HuH-7 (cell line): ENCODE results near the gene UBE2QL1.

ENCODE experiments used
- DNase-seq: peaks from one replicate; pipeline ENCODE4 v3.0.0; 2011; ENCODE audit warnings: low spot score

UBE2QL1 gene, protein sequence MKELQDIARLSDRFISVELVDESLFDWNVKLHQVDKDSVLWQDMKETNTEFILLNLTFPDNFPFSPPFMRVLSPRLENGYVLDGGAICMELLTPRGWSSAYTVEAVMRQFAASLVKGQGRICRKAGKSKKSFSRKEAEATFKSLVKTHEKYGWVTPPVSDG

DNA sequence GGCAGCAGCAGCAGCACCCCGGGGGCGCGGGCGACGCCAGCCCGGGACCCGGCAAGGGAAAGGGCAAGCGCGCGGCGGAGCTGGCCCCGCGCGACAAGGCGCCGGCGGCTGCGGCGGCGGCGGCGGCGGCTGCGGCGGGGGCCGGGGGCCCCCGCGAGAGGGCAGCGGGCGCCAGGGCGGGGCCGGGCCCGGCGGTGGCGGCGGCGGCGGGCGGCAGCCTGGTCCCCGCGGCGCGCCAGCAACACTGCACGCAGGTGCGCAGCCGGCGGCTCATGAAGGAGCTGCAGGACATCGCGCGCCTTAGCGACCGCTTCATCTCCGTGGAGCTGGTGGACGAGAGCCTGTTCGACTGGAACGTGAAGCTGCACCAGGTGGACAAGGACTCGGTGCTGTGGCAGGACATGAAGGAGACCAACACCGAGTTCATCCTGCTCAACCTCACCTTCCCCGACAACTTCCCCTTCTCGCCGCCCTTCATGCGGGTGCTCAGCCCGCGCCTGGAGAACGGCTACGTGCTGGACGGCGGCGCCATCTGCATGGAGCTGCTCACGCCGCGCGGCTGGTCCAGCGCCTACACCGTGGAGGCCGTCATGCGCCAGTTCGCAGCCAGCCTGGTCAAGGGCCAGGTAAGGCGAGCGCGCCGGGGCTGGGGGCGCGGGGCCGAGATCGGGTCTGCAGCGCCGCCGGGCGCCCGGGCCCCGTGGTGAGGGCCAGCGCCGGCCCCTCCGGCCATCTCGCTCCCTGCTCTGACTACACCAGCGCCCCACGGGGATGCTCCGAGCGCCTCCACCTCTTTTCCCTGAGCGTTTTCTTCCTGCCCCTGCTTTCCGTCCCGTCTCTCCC, at the start of gene UBE2QL1:
Gene UBE2QL1 (plus strand): TSS at position 238 of the 843 bp plus-strand sequence. CDS start 35 bp downstream, at position 273.
- DNase-seq: peak; percentile 26

DNA sequence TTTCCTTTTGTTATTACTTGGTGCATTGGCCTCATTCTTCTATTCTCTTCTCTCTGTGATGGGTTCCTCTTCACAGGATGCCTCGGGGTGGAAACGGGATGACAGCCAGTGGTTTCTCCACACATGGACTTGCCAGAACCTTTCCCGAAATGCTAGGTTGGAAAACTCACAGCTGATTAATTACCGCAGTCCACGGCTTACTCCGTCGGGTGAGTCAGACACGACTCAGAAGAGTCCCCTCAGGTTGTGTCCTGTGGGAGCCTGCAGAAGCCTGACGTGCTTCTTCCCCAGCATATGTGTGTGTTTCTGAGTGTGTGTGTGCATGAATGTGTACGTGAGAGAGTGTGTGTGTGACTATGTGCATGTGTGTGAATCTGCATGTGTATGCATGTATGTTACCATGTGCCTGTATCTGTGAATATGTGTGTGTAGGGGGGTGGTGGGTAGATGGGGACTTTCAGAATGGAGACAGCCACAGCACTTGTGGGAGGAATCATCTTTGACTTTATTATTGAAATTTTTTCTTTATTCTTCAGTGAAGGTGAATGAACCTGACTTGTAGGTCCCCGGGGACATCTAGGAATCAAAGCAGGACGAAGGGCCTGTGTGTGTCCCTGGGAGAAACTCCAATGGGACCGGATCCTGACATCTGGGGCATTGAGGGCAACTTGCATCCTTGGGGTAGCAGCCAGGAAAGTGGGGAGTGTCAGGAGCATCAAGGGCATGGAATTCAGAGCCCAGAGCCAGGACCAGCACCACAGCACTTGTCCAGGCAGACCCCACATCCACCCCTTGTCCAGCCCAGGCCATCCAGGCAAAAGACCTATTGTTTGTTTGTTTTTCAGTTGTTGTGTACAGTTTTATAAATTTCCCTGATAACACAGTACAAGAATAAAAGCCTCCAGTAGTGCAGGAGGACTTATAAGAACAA, 48.4 kb upstream of the UBE2QL1 start:
- no peak for DNase-seq

DNA sequence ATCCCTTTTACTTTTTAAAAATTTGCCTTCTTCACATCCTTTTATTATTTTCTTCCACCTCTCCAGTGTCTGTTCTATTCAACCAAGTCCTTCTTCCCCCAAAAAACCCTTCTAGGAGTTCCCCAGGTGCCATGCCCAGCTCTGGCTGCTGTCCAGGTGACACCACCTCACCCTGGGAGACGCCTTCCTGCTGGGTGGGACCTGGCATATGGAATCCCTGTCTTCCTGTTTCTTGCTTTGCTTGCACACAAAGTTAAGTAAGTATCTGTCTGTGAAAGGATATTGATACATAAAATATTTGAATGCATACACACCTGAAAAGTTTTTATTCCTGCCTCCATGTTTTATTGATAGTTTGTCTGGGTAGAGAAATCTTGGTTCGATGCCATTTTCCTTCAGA, 47.2 kb upstream of the UBE2QL1 start:
- DNase-seq: no peak

DNA sequence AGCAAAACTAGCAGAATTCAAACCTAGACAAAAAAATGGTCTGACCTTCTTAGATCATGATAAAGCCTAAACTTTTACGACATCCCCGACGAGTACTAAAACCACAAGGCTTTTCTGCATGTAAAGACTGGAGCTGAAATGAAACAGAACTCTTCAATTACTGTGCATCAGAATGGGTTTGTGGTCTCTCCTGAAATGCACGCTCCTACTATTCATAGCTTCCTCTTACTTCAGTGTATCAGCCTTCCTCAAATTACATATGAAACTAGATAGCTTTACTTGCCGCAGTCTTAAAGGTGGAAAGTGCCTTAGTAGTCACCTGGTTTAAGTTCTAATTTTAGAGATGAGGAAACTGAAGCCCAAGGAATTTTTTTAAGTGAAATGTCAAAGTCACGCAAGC, 45.7 kb upstream of the UBE2QL1 start:
- DNase-seq: no peak

DNA sequence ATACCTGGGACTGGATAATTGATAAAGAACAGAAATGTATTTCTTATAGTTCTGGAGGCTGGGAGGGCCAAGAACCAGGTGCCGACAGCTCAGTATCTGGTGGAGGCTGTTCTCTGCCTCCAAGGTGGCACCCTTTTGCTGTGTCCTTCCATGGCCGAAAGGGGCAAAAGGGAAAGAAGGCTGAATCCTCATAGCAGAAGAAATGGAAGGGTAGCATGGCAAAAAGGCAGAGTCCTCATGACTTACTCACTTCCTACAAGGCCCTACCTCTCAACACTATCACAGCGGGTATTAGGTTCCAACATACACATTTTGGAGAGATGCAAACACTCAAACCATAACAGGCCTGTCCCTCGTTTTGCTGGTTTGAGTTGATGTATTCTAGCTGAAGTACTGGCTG, 45.2 kb upstream of the UBE2QL1 start:
- no peak for DNase-seq

DNA sequence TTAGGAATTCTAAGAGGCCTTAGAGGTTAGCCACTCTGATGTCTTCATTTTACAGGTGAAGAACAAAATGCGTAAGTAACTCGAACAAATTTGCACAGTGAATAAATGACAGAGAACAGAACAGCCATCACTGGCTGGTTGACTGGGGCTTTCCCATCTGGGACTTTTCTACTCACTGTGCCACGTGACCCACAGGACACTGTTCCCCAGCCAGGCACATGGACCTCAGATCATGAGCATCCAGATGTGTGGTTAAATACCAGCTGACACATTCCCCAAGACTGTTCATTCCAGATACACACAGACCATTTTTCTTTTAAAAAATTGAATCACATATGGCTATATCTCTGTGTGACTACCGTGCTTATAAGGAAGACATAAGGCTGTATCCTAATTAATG, 44.5 kb upstream of the UBE2QL1 start:
- no peak for DNase-seq

DNA sequence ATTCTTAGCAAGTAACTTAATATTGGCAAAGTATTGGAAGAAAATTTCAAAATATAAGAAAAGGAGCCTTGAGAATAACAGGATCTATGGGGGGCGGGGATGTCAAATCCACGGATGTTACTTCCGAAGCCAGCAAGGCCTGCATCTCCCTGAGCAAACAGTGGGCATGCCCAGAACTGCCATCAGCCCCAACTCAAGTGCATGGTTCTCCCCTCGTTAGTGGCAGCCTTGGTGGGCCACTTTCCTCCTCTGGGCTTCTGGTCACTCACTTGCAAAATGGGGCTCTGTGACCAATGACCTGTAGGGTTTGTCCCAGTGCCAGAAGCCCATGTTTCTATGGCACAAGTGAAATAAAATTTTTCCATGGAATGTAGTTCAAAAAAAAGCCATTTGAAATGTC, 43.1 kb upstream of the UBE2QL1 start:
- DNase-seq: no peak

DNA sequence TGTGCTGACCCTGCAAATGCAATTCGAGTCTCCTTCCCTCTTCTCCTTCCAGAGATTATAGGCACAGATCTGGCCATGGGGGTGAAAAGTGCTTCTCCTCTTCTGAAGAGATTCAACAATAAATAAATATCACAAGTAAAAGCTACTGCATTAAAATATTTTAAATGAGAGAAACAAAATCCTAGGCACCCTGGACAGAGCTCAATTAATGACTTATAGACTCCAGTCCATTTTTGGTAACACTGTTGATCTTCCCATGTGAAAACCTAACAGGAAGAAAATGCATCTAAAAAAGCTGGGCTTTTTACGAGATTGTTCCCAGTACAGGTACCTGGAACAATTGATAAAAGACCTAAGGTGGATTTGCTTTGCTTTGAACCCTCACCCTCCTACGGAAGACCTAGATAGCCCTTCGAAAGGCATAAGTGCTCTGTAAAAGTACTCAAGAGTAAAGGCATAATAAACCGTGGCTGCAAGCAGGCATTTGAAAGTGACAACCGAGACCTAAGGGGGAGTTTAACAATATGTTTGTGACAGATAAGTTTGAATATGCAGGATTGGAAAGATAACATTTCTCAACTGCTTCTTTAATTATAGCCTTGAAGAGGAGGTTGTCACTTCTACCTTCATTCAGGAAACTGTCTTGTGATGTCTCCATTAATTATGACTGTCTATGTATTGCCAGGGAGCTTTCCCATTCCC, 41.0 kb upstream of the UBE2QL1 start:
- DNase-seq: no peak

DNA sequence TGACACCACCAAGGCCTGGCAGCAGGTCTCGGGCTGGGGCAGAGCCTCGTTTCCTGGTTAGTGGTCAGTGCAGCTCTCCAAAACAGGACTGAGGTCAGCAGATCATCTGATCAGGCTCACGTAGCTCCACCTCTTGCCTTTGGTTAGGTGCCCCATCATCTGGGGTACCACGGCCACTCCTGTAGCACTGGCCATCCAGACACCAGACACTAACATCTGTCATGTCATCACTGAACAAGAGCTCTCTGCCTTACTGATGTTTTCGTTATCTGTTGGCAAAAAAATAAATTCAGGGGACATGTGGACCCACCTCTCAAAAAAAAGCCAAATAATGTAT, 40.4 kb upstream of the UBE2QL1 start:
- no peak for DNase-seq

DNA sequence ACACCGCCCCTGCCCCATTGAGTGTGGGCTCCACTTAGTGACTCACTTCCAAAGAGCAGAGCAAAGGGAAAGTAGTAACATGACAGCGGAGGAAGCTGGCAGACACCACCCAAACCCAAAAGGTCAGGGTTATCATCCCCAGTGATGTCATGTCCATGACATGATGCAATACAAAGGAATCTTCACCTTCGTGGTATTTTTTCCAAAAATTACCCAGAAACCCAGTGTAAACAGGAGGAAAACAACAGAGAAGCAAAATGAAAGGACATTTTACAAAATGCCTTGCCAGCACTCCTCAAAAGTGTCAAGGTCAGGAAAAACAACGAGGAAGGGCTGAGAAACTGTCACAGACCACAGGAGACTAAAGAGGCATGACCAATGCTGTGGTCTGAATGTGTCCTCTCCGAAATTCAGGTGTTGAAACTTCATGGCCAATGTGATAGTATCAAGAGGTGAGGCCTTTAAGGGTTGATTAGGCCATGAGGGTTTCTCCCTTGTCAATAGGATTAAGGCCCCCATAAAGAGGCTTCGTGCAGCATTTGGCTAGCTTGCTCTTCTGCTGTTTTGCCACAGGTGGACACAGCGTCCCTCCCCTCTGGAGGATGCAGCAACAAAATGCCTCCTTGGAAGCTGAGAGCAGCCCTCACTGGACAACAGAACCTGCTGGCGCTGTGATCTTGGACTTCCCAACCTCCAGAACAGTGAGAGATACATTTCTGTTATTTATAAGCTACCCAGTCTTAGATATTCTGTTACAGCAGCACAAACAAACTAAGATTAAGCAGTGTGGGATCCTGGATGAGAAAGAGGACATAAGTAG, 39.8 kb upstream of the UBE2QL1 start:
- no peak for DNase-seq

DNA sequence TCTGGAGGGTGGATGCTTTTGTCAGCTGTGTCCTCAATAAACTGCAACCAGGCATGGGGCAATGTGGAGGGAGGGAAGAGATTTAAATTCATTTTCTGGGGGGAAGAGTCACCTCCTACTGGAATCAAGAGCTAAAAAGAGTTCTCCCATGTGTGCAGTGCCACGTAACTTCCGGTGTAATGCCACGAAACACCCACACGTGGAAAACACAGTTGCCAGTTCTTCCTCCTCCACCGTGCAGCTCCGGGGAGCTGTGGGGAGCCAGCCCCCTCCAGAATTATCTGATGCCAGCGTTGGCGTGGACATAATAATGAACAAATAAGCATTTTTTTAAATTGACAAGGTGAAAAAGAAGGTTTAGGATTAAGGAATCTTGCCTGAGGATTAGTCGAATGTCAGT, 38.2 kb upstream of the UBE2QL1 start:
- no peak for DNase-seq

DNA sequence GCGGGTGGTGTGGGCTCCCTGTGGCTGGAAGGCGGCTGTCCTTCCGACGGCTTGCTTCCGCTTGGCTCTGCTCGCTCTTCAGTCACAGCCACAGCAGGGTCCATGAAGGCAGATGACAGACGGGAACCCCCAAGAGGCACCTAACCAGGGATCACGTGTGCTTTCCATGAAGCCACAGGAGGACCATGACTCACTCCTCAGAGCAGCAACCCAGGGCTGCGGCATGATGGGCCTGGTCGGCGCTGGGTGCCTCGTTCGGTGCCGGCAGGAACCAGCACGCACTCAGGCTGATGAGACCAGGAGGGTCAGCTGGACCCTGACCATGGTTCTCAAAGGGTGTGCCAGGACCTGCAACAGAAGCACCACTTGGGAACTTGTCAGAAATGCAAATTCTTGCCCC, 37.5 kb upstream of the UBE2QL1 start:
- DNase-seq: no peak

DNA sequence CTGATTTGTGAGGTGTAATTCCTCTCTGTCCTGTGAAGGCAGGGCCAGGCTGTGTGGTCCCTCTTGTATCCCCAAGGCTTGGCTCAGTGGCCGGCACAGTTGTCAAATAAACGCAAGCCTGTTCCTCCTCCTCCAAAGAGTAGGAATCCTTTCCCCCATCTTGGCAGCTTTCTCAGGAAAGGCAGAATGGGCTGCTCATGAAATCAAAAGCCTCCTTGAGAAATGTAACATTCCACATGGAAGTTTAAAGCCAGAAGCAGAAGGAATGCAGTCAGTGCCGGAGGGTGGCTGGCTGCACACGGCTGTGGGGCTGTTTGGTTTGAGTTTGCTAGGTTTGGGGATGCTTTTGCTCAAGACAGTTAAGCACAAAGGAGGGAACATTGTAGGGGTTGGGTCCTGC, 35.8 kb upstream of the UBE2QL1 start:
- DNase-seq: no peak

DNA sequence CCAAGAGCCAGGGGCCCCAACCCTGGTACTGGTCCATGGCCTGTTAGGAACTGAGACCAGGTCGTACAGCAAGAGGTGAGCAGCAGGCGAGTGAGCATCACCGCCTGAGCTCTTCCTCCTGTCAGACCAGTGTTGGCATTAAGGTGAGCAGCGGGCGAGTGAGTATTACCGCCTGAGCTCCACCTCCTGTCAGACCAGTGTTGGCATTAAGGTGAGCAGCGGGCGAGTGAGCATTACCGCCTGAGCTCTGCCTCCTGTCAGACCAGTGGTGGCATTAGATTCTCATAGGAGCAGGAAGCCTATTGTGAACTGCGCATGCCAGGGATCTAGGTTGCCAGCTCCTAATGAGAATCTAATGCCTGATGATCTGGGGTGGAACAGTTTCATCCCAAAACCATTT, 31.0 kb upstream of the UBE2QL1 start:
- DNase-seq: no peak

DNA sequence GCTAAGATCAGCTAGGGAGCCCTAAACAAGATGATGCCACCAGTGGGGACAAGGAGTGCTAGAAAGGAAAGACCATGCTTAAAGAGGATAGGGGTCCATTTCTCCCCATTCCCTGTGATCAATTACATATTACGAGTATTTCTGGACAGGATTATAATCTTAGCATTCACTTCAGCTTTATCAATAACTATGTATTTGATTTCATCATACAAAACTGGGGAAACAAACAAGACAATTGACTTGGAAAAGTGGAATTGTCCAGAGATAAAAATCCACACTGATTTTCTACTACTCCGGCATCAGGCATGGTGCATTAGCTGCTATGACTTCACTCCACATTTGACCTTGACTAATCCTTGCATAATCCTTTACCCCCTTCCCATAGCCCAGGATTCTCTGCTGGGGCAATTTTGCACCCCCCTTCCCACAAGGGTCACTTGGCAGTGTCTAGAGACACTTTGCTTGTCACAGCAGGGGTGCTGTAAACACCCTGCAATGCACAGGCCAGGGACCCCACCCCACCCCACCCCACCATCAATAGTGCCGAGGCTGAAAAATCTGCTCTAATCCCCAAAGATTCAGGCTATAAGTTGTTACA, 29.9 kb upstream of the UBE2QL1 start:
- DNase-seq: no peak

DNA sequence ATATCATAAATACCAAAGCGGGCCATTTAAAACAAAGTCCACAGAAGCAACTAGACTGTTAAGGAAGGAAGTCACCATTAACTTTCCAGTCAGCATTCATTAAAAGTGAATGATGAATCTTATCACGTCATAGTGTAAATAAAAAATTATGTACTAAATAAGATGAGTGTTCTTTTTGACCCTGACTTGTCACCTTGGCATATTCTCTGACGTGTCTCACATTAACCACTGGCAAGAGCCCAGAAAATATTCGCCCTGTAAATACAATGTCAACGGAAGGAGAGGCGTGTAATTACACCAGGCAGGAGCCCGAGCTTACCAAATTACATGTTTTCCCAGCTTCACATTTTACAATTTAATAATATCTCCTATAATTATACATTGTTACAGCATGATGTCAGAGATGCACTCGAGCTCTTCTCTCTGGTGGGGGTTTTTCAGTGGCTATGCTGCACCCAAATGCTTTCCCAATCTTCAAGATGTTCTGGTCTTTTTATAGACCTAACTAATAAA, 29.3 kb upstream of the UBE2QL1 start:
- DNase-seq: no peak

DNA sequence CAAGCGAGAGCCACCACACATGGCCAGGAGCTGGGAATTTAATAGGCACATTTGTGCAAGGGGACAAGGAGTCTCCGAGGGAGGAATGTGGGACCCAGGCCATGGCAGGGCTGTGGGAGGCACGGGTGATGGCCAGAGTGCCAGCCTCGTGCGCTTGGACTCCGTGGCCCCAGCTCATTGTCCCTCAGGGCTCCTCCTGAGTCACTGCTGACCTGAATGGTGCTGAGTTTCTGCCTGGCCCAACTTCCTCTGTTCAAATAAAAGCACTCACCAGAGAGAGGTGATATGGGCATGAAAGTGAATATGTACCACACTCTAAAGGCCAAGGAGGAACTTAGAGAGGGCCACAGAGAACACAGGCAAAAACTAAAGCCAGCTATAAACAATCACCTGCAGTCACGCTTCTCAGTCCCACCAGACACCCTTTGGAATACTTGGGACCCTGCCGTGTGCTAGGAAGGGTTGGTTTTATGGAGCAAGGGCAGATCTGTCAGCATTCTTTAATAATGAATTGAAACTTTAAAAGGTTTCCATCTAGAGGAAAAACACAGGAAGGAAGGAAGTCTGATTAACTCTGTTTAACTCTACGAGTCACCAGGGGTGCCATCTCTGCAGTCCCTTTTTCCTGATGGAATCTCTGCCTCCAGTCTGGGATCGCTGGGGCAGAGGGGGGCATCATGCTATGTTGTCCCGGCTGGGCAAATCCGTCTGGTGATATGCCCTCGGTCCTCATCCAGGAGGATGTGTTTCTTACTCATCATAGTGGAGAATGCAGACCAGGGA, 25.1 kb upstream of the UBE2QL1 start:
- no peak for DNase-seq

DNA sequence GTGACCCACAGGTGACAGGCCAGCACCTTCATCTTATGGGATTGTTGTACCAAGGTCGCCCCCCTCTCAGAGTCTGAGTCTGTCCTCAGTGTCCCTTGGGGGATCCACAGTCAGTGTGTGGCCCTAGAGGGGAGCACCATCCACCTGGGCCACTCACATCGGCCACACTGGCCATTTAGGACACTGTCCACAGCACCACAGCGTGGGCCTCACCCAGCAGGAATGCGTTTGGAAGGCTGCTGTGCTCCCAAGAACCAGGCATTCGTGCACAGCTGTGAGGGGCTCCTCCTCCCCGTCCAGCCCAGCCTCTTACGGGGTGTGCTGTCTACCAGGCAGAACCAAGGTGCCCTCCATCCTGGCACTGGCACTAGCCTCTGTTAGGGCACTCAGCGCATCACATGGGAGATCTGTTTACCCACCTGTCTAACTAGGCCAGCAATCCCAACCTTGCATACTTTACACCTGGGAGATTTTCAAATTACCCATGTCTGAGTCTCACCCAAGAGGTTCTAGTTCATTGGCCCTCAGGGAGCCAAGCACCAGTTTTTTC, 24.5 kb upstream of the UBE2QL1 start:
- no peak for DNase-seq

DNA sequence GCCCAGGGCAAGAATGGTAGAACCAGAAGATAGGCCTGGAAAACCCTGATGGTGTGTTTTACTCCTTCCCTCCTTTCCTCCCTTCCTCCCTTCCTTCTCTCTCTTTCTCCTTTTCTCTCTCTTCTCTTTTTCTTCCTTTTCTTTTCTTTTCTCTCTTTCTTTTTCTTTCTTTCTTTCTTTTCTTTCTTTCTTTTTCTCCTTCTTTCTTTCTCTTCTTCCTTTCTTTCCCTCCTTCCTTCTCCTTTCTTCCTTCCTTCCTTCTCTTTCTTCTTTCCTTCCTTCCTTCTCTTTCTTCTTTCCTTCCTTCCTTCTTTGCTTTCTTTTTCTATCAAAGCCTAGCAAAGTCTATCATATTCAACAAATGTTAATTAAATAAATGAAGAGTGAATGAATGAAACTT, 24.0 kb upstream of the UBE2QL1 start:
- DNase-seq: no peak

DNA sequence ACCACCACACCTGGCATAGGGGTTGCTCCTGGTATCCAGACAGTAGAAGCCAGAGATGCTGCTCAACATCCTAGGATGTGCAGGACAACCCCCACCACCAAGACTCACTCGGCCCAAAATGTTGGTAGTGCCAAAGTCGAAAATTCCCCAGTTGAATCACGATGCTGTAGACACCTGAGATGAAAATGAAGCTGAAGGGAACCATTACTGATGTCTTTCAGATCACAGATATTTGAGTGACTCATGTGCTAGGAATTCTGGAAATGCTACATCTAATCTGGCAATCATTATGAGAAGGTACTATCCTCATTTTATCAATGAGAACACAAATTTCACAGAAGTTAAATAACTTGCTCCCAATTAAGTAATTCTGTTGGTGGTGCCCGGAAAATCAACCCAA, 21.0 kb upstream of the UBE2QL1 start:
- DNase-seq: no peak
